Hematopoietic multipotent progenitor cell treated with erythropoietin and hydrocortisone succinate and interleukin-3 and kit ligand, for 8 days (in vitro differentiated cells): ENCODE results near the gene OLFML2A.
"Not testable (repeated sequence)": the region's sequence is repeated elsewhere in the genome, so short reads cannot be mapped to it uniquely, and the experiment has no call there.

ENCODE experiments used
- DNase-seq: peaks from one replicate; pipeline ENCODE4 v3.0.0-alpha.2; 2015

Gene OLFML2A

DNA sequence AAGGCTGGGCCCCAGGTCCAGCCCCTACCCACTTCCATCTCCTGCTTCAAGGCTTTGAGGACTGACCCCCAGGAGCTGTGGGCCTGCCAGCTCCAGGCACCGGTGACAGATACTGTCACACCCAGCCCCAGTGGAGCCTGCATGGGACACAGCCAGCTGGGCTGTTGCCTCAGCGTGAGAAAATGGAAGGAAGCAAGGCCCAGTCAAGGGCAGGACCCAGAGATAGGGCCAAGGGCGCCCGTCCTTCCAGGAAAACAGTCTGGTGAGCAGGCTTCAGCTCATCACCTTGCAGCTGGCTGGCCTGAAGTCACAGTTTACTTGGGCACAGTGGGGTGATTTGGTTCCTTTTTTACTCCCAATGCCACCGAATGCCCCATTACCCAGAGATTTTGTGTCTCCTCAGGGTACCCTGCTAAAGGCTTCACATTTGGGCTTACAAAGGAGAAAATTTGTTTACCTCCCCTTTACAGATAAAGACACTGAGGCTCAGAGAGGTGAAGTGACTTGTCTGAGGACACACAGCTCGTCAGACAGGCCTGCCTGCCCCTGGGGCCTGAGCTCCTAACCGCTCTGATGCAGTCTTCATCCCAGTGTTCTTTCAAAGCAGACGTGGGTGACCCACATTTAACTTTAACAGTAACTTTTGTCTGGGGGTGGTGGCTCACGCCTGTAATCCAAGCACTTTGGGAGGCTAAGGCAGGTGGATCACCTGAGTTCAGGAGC lies 54.9 kb downstream of the OLFML2A start:
- DNase-seq: peak; percentile 43

DNA sequence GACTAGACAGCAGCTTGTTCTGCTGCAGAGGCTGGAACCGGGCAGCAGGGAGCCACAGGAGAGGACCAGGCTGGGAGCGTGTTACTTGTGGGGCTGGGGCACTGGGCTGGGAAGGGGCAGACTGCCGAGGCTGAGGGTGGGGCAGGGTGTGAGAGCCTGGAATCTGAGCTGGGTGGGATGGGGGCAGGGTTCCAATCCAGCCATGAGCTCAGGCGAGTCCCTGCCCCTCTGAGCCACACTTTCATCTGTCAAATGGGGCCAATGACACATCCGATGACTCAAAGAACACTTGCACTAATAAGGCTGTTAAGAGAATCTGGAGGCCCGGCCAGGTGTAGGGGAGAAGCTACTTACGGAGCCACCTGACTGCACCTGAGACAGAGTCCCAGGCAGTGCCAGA lies 57.7 kb downstream of the OLFML2A start:
- DNase-seq: no peak

- DNase-seq: peak; percentile 30
These were observed 58.2 kb downstream of the OLFML2A start for GRCh38 chr9:124835026-124835557.

- not testable (repeated sequence) for DNase-seq
These were observed 61.2 kb downstream of the OLFML2A start for GRCh38 chr9:124838132-124838531.

DNA sequence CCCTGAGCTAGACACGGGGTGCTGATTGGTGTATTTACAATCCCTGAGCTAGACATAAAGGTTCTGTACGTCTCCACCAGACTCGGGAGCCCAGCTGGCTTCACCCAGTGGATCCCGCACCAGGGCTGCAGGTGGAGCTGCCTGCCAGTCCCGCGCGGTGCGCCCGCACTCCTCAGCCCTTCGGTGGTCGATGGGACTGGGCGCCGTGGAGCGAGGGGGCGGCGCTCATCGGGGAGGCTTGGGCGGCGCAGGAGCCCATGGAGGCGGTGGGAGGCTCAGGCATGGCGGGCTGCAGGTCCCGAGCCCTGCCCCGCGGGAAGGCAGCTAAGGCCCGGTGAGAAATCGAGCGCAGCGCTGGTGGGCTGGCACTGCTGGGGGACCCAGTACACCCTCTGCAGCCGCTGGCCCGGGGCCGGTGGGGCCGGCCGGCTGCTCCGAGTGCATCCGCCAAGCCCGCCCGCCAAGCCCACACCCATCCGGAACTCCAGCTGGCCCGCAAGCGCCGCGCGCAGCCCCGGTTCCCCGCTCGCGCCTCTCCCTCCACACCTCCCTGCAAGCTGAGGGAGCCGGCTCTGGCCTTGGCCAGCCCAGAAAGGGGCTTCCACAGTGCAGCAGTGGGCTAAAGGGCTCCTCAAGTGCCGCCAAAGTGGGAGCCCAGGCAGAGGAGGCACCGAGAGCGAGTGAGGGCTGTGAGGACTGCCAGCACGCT lies 61.8 kb downstream of the OLFML2A start:
- DNase-seq: not testable (repeated sequence)

- no peak for DNase-seq
These were observed 62.8 kb downstream of the OLFML2A start for GRCh38 chr9:124839612-124840299.

DNA sequence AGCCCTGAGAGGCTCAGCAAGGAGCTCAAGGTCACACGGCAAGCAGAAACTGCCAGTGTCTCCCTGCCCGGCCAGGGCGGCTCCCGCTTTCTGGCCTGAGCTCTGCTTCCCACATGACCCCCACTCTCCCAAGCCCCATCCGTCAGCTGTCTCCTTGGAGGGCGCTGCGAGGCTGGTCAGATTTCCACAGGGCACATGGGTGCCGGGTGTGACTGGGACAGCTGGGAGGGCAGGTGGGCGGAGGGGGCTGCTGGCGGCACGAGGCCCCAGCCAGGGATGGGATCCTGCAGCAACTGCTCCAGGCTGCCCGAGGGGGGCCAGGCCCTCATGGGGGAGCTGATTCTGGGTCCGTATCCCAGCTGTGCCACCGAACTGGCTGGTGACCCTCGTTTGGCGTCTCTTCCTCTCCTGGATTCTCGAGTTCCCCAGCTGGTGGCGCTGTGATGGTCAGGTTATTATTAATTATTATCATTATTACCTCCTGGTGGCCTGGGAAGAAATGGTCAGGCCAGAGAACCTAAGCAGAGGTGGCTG lies 63.4 kb downstream of the OLFML2A start:
- no peak for DNase-seq

- DNase-seq: no peak
These were observed 64.3 kb downstream of the OLFML2A start for GRCh38 chr9:124841075-124841821.

GRCh38 chr9:124843456-124844034 lies 66.6 kb downstream of the OLFML2A start:
- DNase-seq: no peak

- no peak for DNase-seq
These were observed 67.4 kb downstream of the OLFML2A start for GRCh38 chr9:124844291-124844690.

DNA sequence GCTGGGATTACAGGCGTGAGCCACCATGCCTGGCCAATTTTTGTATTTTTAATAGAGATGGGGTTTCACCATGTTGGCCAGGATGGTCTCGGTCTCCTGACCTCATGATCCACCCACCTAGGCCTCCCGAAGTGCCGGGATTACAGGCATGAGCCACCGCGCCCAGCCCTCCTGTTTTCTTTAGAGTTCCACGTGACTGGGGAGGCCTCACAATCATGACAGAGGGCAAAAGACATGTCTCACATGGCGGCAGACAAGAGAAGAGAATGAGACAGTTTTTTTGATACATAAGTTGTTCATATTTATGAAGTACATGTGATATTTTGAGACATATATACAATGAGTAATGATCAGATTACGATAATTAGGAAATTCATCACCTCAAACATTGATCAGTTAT lies 69.5 kb downstream of the OLFML2A start:
- DNase-seq: not testable (repeated sequence)

GRCh38 chr9:124846969-124847368 lies 70.0 kb downstream of the OLFML2A start:
- no peak for DNase-seq

GRCh38 chr9:124849801-124850200 lies 72.9 kb downstream of the OLFML2A start:
- no peak for DNase-seq

DNA sequence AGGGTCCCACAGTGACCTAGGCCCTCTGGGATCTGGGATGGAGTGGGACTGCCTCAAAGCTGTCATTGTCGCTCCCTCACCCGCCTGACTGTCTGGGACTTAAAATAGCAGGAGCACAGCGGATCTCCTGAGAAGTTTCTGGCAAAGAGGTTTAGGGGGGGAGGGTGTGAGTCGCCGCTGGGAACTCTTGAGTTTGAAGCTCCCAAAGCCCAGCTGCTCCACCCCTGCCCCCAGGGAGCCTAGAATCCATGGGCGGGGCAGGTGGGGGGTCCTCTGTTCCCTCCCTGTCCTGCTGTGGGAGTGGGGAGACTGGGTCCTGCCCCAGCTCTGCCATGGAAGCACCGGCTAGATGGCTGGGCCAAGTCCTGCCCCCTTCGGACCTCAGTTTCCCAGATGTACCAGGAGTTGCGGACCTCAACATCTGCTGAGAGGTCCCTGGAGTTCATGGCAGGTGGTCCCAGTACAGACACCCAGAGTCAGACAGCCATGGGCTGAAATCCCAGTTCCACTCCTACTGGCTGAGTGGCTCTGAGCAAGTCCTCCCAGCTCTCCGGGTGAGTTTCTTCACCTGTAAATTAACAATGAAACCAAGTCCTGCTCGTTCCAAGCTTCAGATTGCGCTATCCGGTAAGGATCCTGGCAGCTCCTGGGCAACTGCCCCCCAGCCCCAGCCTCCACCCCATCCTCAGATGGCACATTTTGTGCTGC lies 75.3 kb downstream of the OLFML2A start:
- no peak for DNase-seq

DNA sequence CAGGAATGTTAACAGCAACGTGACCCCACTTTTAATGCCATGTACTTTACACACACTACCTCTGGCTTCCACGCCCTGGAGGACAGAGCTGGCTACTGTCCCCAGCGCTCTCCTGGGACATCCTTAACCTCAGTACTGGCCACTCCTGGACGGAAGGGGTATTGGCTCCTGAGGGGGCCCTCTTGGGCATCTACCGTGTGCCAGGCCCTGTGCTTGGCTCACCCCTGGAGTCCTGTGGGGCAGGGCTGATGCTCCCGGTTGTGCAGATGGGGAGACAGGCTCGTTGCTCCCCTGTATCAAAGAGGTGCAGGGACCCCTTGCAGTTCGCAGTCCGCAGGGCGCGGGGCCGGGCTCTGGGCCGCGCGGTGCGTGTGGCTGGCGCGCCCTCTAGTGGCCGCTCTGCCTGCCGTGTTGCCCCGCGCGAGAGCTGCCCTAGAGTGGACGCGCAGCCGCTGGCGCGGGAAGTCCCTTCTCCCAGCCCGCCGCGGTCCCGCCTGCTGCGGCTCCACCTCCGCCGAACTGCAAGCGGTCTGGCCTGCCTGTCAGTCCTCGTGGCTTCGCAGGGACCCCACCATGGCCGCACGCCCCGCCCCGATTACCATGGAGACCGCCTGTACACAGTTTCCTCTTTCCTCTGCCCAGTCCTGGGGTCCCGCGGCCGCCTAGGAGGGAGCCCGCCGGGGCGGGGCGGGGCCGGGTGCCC lies 76.0 kb downstream of the OLFML2A start, which contains the start of gene WDR38:
Gene WDR38 (plus strand): TSS at position 632 of the 703 bp plus-strand sequence. CDS start 72 bp downstream, outside the sequence.
- peak; percentile 79 for DNase-seq

DNA sequence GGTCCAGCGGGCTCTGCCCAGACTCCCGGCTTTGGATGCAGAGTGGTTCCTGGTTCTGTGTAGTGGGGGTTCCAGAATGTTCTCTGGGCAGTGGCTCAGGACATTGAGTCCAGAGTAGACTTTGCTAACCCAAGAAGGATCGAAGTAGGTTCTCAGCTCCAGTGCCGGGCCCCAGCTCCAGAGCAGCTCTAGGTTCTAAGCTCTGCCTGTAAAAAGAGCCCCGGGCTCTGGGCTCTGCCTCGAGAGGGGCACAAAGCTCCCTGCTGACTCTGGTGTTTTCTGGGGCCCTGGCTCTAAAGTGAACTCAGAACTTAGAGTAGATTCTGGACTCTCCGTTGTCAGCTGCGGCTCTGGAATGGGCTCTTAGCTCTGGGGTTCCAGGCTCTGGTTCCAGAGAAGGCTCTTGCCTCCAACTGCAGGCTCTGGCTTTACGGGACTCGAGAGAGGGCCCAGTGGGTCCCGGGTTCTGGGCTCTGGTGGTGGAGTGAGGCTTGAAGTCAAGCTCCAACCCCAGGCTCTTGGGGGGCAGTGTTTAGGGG lies 76.7 kb downstream of the OLFML2A start:
- no peak for DNase-seq

GRCh38 chr9:124854161-124854560 lies 77.2 kb downstream of the OLFML2A start:
- no peak for DNase-seq

GRCh38 chr9:124854822-124855221 lies 77.9 kb downstream of the OLFML2A start:
- no peak for DNase-seq

DNA sequence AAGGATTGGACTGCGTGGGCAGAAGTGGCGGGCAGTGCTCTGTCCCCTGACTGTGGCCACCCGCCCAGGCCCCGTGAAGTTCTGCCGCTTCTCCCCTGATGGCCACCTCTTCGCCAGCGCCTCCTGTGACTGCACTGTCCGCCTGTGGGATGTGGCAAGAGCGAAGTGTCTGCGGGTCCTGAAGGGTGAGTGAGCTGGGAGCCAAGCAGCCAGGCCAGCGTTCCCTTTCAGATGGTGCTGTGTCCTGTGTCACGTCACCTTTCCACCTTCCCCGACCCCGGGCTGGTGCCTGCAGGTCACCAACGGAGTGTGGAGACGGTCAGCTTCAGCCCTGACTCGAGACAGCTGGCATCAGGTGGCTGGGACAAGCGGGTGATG lies 78.6 kb downstream of the OLFML2A start:
- no peak for DNase-seq
